Small intestine (tissue), 16 donors: ENCODE measurements around the gene DMRTA2. TPM values are rescaled to one million over a fixed set of nuclear protein-coding genes. Genes with fewer than 3 reads are reported as not detected.

ENCODE experiments used
- DNase-seq, 2 donors: peaks; one replicate each; pipeline versions ENCODE4 v3.0.0 to v3.0.0-alpha.2; 2013
- FAIRE-seq: peaks from 2 replicates; lab custom pipeline; 2012; peaks lifted over from hg19 to GRCh38; lab: Jason Lieb, UNC
- H3K27ac ChIP-seq, 3 donors: one replicate each; pipeline ENCODE4 v1.5.1; 2013; ENCODE audit warnings: low read length in 2 of 3, mild to moderate bottlenecking in 2 of 3, control low read depth in 1 of 3, inconsistent platforms in 1 of 3, low read depth in 1 of 3, moderate library complexity in 1 of 3
- H3K27me3 ChIP-seq, 3 donors: one replicate each; pipeline ENCODE4 v1.6.1; 2013; ENCODE audit warnings: low read length in 3 of 3, inconsistent platforms in 1 of 3; ENCODE audit not compliant: control insufficient read depth in 3 of 3, insufficient read depth in 3 of 3
- H3K36me3 ChIP-seq, 3 donors: one replicate each; pipeline ENCODE4 v1.6.1; 2013; ENCODE audit warnings: low read length in 3 of 3, inconsistent platforms in 1 of 3, low read depth in 1 of 3, mild to moderate bottlenecking in 1 of 3, moderate library complexity in 1 of 3; ENCODE audit not compliant: control insufficient read depth in 3 of 3, insufficient read depth in 2 of 3
- H3K4me1 ChIP-seq, 3 donors: one replicate each; pipeline ENCODE4 v1.6.1; 2013; ENCODE audit warnings: low read length in 2 of 3, inconsistent platforms in 1 of 3, low read depth in 1 of 3, mild to moderate bottlenecking in 1 of 3, moderate library complexity in 1 of 3; ENCODE audit not compliant: control insufficient read depth in 3 of 3, insufficient read depth in 2 of 3
- H3K4me3 ChIP-seq, 3 donors: one replicate each; pipeline ENCODE4 v1.5.1; 2013; ENCODE audit warnings: low read length in 3 of 3, control low read depth in 1 of 3, inconsistent platforms in 1 of 3, low read depth in 1 of 3, mild to moderate bottlenecking in 1 of 3, moderate library complexity in 1 of 3
- H3K9me3 ChIP-seq, 2 donors: one replicate each; pipeline ENCODE4 v1.6.1; 2013; ENCODE audit warnings: low read depth in 1 of 2, low read length in 1 of 2; ENCODE audit not compliant: control insufficient read depth in 2 of 2, insufficient read depth in 1 of 2
- whole genome bisulfite sequencing, 3 donors: extraction: QIAGEN DNeasy Blood & Tissue Kit; methylation state at CpG; one replicate each; pipeline ENCODE4 v1.1.7; 2013; 5-methylcytosine and 5-hydroxymethylcytosine counted together
- long read RNA-seq, 10 donors: transcript quantifications; one replicate each; lab custom pipeline, GENCODE V29; 2026
- polyA plus RNA-seq, 4 donors: library from polyadenylated mRNA; stranded (reverse) in 3 of 4; unstranded in 1 of 4; fragments of 200-250 nt in 3 of 4; fragments of 120-200 nt in 1 of 4; gene quantifications; one replicate each; pipeline versions ENCODE4 v1.2.1 to v1.2.3, GENCODE V29; 2013
- donor health status: healthy with polysubstance abuse.
- donor health status: control.
- donor health status: control.
- donor health status: Bipolar disorder and iron deficiency.
- donor health status: healthy.

DMRTA2 gene
- polyA plus RNA-seq, result under 1 TPM in 2 of 4 donors, not detected in 2; 0.03 TPM
- long read RNA-seq, donor 1, result 0 reads
- long read RNA-seq, donor 2, result 0 reads
- long read RNA-seq, donor 3, result 0 reads
- long read RNA-seq, donor 4, result 0 reads
- long read RNA-seq, donor 5, result 0 reads
- long read RNA-seq, donor 6, result 0 reads
- long read RNA-seq, donor 7, result 0 reads
- long read RNA-seq, donor 8, result 0 reads
- long read RNA-seq, donor 9, result 0 reads
- long read RNA-seq, donor 10, result 0 reads

DNA sequence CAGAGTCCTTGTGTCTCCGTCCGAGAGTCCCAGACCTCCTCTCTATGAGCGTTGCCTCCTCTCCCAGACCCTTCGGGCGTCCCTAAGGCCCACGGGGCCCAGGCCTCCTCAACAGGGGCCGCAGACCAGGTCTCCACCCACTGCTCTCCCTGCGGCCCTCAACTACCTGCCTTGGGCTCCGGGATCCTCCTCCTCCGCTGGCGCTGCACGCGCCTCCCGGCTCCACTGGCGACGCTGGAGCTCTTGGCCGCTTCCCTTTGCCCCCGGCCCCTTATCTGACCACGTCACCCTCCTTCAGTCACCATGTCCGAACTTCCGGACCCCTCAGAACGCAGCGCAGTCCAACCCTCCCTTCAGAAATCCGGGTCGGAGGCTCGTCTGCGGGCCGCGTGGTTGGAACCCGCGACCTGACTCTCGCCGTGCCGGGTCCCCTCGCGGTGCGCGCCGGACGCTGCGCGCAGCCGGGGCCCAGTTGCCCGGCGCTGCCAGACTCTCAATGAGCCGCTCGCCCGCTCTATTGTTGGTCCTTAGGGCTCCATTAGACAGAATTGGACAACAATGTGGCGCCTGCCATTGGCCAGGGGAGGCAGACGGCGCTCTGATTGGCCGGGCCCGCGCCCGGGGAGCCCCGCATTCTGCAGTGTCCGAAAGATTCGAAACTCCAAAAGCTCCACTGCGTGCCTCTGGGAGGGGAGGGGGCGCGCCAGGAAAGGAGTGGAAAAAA, at the start of gene DMRTA2:
TSS of gene DMRTA2 (minus strand) at position 498 of the 724 bp plus-strand sequence. CDS start 1,907 bp downstream, outside the sequence.
- no peak for FAIRE-seq
- Histone ChIP-seq H3K27ac (no peak within 1 kb of the TSS), H3K27me3 (peaks cover 38 to 96% (median 81%) of the 10 kb centered on the region in 3 donors), H3K4me1 (peaks cover 0 to 15% (median 2%) of the 10 kb centered on the region in 3 donors), H3K4me3 (peak within 1 kb of the TSS in 2 of 3 donors; percentile 12 to 24), H3K9me3 (no peaks in the 10 kb centered on the region), H3K36me3 (no peaks in the 10 kb centered on the region)
- WGBS, 3 donors, result 3 to 4% (median 3%) methylated on average over 58 to 61 of the region's 61 CpGs
- peak in 1 of 2 donors; percentile 38 for DNase-seq

DNA sequence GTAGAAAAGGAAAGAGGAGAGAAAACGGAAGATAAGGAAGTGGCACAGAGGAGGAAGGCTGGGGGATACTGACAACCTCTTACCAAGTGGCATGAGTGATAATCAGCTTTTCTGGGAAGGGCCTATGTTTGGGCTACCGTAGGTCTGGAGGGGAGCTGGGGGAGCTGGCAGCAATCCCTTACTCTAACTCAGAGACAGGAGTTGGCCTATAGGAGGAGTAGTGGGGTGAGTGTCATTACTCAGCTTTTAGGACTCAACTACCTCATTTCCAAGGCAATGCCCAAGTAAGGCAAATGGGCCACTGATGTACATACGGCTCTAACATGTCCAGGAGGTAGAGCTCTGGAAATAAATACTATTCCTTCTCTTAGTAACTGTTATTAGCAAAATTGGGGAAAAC, 48.7 kb upstream of the DMRTA2 start:
- no peak for DNase-seq
- no peak for FAIRE-seq
- H3K4me3 ChIP-seq, result no peak overlapping the region
- peaks cover 0 to 6% (median 0%) of the 10 kb centered on the region in 3 donors for H3K4me1 ChIP-seq
- H3K9me3 ChIP-seq, result no peaks in the 10 kb centered on the region
- WGBS, 3 donors, result 93 to 96% (median 93%) methylated on average over 3 of the region's 3 CpGs
- H3K27ac ChIP-seq, result no peak overlapping the region
- peaks cover 0 to 5% (median 0%) of the 10 kb centered on the region in 3 donors for H3K36me3 ChIP-seq
- no peaks in the 10 kb centered on the region for H3K27me3 ChIP-seq

DNA sequence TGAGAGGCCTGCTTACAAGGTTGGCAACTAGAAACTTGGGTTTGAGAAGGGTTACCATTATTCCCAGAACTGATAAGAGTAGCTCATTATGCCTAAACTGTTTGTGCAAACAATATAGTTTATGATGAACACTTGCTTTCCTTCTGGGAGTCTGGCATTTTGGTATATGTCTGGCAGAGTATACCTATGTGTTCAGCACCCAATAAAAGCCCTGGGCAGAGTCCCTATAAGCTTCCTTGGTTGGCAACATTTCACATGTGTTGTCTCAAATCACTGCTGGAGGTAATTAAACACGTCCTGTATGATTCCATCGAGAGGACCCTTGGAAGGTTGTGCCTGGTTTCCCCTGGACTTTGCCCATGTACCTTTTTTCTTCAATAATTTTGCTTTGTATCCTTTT, 39.7 kb upstream of the DMRTA2 start:
- 58 to 74% (median 68%) methylated on average over 2 of the region's 2 CpGs for WGBS, 3 donors
- no peak for FAIRE-seq
- no peak for DNase-seq
- Histone ChIP-seq H3K27ac (no peak overlapping the region), H3K36me3 (peaks cover 0 to 4% (median 0%) of the 10 kb centered on the region in 3 donors), H3K9me3 (no peaks in the 10 kb centered on the region), H3K4me3 (no peak overlapping the region), H3K4me1 (no peaks in the 10 kb centered on the region), H3K27me3 (no peaks in the 10 kb centered on the region)

DNA sequence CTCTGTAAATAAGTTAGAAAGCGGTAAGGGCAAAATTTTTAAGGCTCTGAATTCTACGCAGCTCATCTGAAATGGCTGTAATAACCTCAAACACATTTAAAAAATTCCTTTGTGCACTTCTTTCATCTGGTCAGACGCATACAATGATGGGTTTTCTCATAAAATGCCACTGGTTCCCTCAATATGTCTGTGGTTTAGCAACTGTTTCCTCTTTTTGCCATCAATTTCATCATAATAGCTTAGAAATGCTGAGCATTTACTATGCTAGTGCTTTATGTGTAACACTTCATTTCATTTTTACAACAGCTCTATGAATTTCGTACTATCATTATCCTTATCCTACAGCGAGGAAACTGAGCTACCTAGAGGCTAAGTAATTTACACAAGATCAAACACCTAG, 35.3 kb upstream of the DMRTA2 start:
- Histone ChIP-seq H3K9me3 (no peaks in the 10 kb centered on the region), H3K27me3 (no peaks in the 10 kb centered on the region), H3K36me3 (peaks cover 0 to 4% (median 0%) of the 10 kb centered on the region in 3 donors), H3K27ac (no peak overlapping the region), H3K4me3 (no peak overlapping the region), H3K4me1 (no peaks in the 10 kb centered on the region)
- DNase-seq (no peak), FAIRE-seq (no peak)
- WGBS, 3 donors, result 86 to 96% (median 94%) methylated on average over 5 of the region's 5 CpGs

DNA sequence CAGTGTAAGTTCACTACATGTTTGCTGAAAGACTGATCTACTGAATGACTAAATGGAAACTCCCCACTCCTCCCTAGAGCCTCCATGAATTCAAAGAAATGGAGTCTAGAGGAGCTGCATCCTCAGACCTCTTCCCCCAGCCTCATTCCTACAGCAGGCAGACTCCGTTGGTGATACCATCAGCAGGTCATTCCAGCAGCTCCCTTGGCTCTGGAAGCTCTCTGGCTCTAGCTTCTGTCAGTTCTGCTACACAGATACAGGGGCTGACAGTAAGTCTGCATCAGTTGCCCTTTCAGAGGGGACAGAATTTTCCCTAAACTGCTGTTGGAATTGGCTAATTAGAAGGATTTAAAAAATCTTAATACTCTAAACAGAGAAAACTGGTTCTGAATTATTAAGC, 31.7 kb upstream of the DMRTA2 start:
- WGBS, 3 donors, result 90 to 94% (median 90%) methylated on average over 1 of the region's 1 CpG
- H3K27ac ChIP-seq, result no peak overlapping the region
- H3K4me1 ChIP-seq, result no peaks in the 10 kb centered on the region
- no peak for FAIRE-seq
- H3K36me3 ChIP-seq, result no peaks in the 10 kb centered on the region
- no peak overlapping the region for H3K4me3 ChIP-seq
- H3K27me3 ChIP-seq, result no peaks in the 10 kb centered on the region
- H3K9me3 ChIP-seq, result no peaks in the 10 kb centered on the region
- DNase-seq, result no peak

DNA sequence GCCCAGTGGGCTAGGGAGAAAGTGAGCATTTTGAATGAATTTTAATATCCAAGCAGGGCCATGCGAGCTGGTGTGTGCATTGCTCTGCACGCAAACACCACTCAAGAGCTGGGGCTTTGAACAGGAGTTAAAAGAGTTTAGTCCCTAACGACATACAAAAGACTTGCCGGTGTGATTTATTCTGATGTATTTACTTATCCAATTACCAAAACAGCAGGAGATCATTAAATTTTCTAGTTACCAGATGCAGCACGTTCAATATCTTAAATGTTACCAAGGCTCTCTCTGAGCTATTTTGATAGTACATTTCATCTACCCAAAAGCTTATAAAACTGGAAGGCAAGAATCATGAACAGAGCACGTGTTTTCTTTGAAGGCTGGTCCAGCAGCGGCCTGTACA, 30.0 kb upstream of the DMRTA2 start:
- no peaks in the 10 kb centered on the region for H3K4me1 ChIP-seq
- 88 to 96% (median 90%) methylated on average over 7 of the region's 7 CpGs for WGBS, 3 donors
- H3K4me3 ChIP-seq, result no peak overlapping the region
- no peak for FAIRE-seq
- no peaks in the 10 kb centered on the region for H3K27me3 ChIP-seq
- H3K36me3 ChIP-seq, result no peaks in the 10 kb centered on the region
- no peak overlapping the region for H3K27ac ChIP-seq
- DNase-seq, result no peak
- no peaks in the 10 kb centered on the region for H3K9me3 ChIP-seq

DNA sequence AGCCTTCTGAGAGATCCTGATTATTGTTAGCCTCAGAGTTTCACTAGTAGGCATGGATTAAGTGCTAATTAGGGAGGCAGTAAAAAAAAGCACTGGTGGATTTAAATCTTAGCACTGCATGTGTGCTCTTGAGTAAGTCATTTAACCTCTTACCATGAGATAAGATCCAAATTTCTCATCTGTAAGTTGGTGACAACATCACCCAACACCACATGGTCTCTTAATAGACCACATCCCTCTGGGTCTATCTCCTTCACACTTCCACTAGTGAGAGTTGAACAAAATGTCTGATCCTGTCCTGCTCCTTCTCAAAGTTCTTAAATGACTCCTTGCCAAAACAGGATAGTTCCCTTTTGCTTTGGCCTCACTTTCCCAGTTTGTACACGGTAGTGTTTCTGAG, 29.5 kb upstream of the DMRTA2 start:
- Histone ChIP-seq H3K27me3 (no peaks in the 10 kb centered on the region), H3K9me3 (no peaks in the 10 kb centered on the region), H3K27ac (no peak overlapping the region), H3K4me3 (no peak overlapping the region), H3K4me1 (no peaks in the 10 kb centered on the region), H3K36me3 (no peaks in the 10 kb centered on the region)
- FAIRE-seq (no peak), DNase-seq (no peak)
- WGBS, 3 donors, result 94 to 97% (median 95%) methylated on average over 1 of the region's 1 CpG

DNA sequence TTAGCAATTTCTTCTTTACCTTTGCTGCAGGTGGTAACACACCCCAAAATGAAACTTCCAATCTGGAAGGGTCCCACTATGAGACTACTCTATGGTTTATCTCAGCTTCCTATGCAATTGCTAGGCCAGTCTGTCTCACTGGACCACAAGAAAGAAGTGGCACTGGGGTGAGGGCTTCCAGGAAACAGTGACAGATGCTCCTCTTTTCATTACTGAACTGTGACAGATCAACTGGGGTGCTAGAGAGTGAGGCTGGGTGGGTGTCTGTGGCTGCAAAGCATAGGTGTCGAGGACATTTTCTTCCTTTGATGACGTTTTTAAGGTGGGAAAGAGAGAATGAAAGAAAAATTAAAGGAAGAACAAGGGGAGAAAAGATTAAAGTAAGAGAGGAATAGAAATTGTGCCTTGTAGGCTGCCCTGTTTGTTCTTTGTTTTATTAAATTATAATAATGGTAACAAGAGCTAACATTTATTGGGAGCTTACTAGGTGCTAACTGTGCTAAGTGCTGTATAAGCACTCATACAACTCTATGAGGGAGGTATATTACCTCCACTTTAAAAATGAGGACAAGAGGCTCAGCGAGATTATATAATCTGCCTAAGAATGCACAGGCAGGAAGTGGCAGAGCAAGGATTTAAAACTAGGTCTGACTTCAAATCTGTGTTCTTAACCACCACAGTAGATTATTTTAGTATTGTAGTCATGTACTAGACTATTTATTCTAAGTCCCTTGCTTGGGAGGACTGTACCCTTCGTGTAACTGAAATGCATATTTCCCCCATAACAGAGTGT, 27.8 kb upstream of the DMRTA2 start:
- H3K27me3 ChIP-seq, result no peaks in the 10 kb centered on the region
- H3K27ac ChIP-seq, result no peak overlapping the region
- peaks cover 0 to 2% (median 0%) of the 10 kb centered on the region in 3 donors for H3K36me3 ChIP-seq
- DNase-seq (no peak), FAIRE-seq (no peak)
- no peaks in the 10 kb centered on the region for H3K4me1 ChIP-seq
- 83 to 90% (median 84%) methylated on average over 4 of the region's 4 CpGs for WGBS, 3 donors
- no peak overlapping the region for H3K4me3 ChIP-seq
- no peaks in the 10 kb centered on the region for H3K9me3 ChIP-seq
